ENCODE measurements around the gene SH3TC1.

Gene SH3TC1

DNA sequence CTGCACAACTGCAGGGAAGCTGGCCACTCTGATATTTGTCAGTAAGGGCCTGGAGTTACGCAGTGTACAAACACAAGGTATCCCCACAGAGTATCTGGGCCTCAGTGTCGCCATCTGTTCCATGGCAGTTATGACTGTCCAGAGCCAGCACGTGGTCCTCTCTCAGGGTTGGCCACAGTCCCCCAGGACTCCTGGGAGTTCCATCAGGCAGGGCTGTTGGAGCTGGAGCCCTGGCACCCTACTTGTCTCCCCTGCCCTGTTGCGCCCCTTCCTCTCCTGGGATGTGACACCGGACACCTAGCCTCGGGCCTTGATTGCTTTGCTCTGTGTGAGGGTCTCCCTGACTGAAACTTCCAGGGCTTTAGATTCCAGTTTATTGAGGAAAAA is 78.9 kb downstream of the SH3TC1 start:
- no peak overlapping the region for H3K4me3 ChIP-seq (ENCODE audit: low read depth, low read length)
- CTCF ChIA-PET = interaction anchor here (0.7 to 13.7 kb wide), 3 partner anchors 37 to 124 kb away, joined by 3 to 117 read pairs (median 6); no protein-coding TSS in a partner anchor
- DNase-seq (ENCODE audit: low read depth, low spot score) = no peak
- POLR2A ChIA-PET = no interaction called here
- TF ChIP-seq, protein P1, sequence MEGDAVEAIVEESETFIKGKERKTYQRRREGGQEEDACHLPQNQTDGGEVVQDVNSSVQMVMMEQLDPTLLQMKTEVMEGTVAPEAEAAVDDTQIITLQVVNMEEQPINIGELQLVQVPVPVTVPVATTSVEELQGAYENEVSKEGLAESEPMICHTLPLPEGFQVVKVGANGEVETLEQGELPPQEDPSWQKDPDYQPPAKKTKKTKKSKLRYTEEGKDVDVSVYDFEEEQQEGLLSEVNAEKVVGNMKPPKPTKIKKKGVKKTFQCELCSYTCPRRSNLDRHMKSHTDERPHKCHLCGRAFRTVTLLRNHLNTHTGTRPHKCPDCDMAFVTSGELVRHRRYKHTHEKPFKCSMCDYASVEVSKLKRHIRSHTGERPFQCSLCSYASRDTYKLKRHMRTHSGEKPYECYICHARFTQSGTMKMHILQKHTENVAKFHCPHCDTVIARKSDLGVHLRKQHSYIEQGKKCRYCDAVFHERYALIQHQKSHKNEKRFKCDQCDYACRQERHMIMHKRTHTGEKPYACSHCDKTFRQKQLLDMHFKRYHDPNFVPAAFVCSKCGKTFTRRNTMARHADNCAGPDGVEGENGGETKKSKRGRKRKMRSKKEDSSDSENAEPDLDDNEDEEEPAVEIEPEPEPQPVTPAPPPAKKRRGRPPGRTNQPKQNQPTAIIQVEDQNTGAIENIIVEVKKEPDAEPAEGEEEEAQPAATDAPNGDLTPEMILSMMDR (IDR thresholded peaks at IDR 0.05; ENCODE audit: insufficient read depth, low read length, missing control alignments) = no peak

DNA sequence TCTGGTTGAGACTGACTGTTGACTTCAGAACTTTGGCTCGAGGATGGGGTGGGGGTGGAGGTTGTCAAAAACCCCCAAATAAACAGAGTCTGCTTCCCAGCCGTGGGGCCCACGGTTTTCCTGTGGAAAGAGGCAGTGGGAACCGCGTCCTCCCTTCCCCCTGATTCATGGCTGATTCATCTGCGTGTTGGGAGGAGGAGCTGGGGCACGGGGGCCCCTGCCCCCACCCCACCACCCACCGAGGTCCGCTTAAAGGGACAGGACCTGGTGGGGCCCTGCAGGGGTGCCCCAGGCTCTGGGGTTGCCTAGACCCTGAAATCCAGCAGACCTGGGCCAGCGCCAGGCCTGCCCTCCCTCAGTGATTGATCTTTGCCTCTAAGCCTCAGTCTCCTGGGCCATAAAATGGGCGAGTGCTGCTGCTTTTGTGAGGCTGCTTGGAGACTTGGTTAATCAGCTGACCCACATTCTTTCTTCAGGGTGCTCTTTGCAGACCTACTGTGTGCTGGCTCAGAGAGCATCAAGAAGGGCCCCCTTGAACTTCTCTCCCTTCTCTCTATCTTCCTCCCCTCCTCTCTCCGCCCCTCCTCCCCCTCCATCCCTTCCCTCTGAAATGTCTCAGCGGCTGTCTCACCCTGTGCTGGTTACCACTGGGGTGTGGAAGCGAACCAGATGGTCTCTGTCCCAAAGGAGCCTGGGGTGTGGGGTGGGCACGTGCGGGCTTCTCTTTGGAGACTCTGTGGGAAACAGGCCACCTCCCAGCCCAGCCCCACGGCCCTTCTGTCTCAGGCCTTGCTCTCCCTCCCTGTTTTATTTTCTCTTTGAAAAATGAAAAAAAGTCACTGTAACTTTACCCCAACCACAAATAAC is 79.6 kb downstream of the SH3TC1 start:
- DNase-seq (ENCODE audit: low read depth, low spot score) = no peak
- TF ChIP-seq, protein P1 (IDR thresholded peaks at IDR 0.05; ENCODE audit: insufficient read depth, low read length, missing control alignments) = no peak
- H3K4me3 ChIP-seq (ENCODE audit: low read depth, low read length) = no peak overlapping the region
- CTCF ChIA-PET = interaction anchor here (0.7 to 13.7 kb wide), 3 partner anchors 37 to 124 kb away, joined by 3 to 117 read pairs (median 6); no protein-coding TSS in a partner anchor
- POLR2A ChIA-PET = no interaction called here

DNA sequence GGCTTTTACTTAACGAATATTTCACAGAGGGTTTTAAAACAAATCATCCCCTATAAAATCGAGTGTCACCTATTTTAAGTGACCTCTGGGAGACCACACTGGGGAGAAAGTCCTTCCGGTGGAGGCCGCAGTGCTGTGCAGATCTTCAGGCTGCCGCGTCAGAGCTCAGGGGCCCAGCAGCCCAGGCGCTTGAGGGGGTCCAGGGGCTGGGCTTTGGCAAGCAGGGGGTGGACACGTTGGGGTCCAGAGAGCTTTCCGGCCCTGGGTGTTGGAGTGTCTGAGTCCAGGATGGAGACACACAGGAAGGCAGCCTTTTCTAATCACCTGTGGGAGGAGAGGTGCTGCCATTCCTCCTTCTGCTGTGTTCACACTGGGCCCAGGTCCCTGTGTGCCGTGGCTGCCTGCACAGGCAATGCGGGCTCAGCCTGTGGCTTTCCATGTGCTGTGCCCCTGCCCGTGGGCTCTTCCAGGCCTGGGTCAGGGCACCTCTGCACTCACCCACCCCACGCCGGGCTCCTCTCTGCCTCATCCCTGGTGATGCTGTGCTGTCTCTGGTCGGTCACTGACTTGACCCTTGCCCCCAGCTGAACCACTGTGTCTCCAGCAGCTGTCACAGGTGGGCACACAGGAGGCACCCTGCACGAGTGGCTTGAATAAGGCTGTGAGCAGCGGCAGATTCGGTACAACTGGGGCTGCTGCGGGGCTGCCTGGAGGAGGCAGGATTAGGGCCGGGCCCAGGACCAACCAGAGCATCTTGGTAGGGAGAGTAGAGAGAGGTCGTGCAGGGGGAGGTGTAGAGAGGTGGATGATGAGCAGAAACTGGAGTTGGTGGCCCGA is 80.4 kb downstream of the SH3TC1 start:
- H3K4me3 ChIP-seq (ENCODE audit: low read depth, low read length) = no peak overlapping the region
- TF ChIP-seq, protein P1 (IDR thresholded peaks at IDR 0.05; ENCODE audit: insufficient read depth, low read length, missing control alignments) = no peak
- ChIA-PET POLR2A (no interaction called here), CTCF (interaction anchor here (2.0 kb wide), 1 partner anchor 38 kb away, joined by 6 read pairs; no protein-coding TSS in a partner anchor)
- no peak for DNase-seq (ENCODE audit: low read depth, low spot score)

DNA sequence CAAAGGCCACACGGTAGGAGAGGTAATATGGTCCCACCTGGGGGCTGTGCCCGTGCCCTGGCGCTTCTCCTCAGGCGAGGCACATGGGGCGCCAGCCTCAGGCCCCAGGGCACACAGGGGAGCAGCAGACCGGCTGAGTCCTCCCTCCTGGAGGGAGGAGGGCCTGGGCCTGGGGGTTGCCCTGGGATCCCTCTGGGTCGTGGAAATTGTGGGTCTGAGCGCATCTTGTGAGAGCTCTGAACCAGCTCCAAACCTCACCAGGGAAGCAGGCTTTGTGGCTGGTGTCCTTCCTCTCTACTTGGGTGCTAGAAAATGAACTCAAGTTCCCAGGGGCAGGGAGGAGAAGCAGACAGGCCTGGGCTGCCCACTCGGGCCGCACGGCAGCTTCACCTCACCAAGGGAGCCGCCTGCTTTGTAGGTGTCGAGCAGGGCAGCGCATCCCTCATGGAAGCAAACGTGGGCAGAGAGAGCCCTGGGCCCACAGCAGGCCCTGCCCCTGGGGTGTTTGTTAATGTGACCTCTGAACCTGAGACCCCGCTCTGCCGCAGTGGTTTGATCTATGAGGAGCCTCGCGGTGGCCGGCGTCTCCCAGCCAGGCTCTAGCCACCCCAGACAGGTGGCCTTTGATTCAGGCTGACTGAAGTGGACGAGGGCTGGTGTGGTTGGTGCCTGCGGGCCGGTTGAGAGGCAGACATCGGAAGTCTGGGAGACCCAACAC is 81.2 kb downstream of the SH3TC1 start:
- DNase-seq (ENCODE audit: low read depth, low spot score) = no peak
- no peak overlapping the region for H3K4me3 ChIP-seq (ENCODE audit: low read depth, low read length)
- TF ChIP-seq, protein P1 (IDR thresholded peaks at IDR 0.05; ENCODE audit: insufficient read depth, low read length, missing control alignments) = no peak
- POLR2A ChIA-PET = interaction anchor here (0.6 kb wide), 1 partner anchor 227 kb away, joined by 4 read pairs; no protein-coding TSS in a partner anchor
- CTCF ChIA-PET = no interaction called here

DNA sequence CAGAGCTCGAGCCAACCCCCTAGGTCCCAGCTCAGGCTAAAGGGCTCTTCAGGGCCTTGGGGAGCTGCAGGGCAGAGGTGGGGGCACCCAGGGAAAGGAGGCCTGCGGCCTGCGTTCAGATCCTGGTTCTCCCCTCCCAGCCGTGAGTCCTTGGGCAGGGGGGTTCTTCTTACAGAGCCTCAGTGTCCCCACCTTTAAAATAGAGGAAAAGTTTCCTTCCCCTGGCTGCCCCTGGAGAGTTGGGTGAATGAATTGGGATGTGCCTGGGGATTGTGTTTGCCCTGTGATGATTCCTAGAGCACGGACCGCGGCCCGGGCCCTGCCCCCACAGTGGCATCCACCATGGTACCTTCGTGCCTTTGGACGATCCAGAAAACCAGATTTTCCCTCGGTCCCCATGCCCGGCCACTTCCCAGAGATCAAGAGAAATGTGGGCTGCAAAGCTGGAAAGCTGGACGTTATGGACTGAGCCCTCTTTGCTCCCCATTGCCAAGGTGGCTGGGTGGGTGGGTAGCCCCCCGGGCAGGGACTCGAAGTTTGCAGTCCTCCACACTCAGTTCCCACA is 81.9 kb downstream of the SH3TC1 start:
- no peak overlapping the region for H3K4me3 ChIP-seq (ENCODE audit: low read depth, low read length)
- ChIA-PET POLR2A (interaction anchor here (0.6 kb wide), 1 partner anchor 226 kb away, joined by 4 read pairs; no protein-coding TSS in a partner anchor), CTCF (no interaction called here)
- TF ChIP-seq, protein P1 (IDR thresholded peaks at IDR 0.05; ENCODE audit: insufficient read depth, low read length, missing control alignments) = no peak
- DNase-seq (ENCODE audit: low read depth, low spot score) = no peak
